GM12878 (cell line): Measurements from ENCODE around the gene PRODH. TPM values are rescaled to one million over a fixed set of nuclear protein-coding genes. Genes with fewer than 3 reads are reported as not detected.
"Not testable (repeated sequence)": the region's sequence is repeated elsewhere in the genome, so short reads cannot be mapped to it uniquely, and the experiment has no call there.

Experiments
- ATAC-seq: fragments of 200-7000 bp; cut with Tn5 transposase; 3 replicates; pipeline ENCODE4 v1.9.1; 2020; ENCODE audit warnings: mild to moderate bottlenecking, moderate library complexity
- BruUV-seq: library from RNA; stranded (reverse); fragments of 400-500 nt; replicated peaks from 2 replicates; lab custom pipeline; 2021; lab: Mats Ljungman, UMichigan
- CTCF ChIA-PET: fragments of 300-600 bp; sonication (Branson Sonifier 250); formaldehyde crosslinking; extraction: SDS; loops from one replicate; lab custom pipeline; 2021; ENCODE audit warnings: inconsistent platforms; lab: Yijun Ruan, JAX
- POLR2A ChIA-PET: fragments of 350-600 bp; formaldehyde crosslinking; extraction: SDS; loops from one replicate; lab custom pipeline; 2021; ENCODE audit warnings: inconsistent platforms; lab: Charles Lee
- RAD21 ChIA-PET: fragments of 300-600 bp; sonication (Branson Sonifier 250); formaldehyde crosslinking; loops from one replicate; lab custom pipeline; 2023; ENCODE audit warnings: antibody characterized with exemption; ENCODE audit not compliant: unreplicated experiment; lab: Charles Lee
- SMC1A ChIA-PET: fragments of 300-600 bp; sonication (Branson Sonifier 250); formaldehyde crosslinking; loops from one replicate; lab custom pipeline; 2023; ENCODE audit not compliant: unreplicated experiment, uncharacterized antibody; lab: Charles Lee
- DNase-seq: peaks from one replicate; pipeline ENCODE4 v3.0.0-alpha.2; 2011; ENCODE audit warnings: low read depth, low spot score
- FAIRE-seq: peaks from 3 replicates; lab custom pipeline; 2011; peaks lifted over from hg19 to GRCh38; lab: Jason Lieb, UNC
- H2AFZ ChIP-seq: 2 replicates; pipeline ENCODE4 v1.6.0; 2011; ENCODE audit warnings: low read depth, low read length, control low read depth; ENCODE audit not compliant: control insufficient read depth
- H3K27ac ChIP-seq: 2 replicates; pipeline ENCODE4 v1.5.1; 2011; ENCODE audit warnings: control low read depth; ENCODE audit not compliant: control insufficient read depth, insufficient read depth
- H3K27me3 ChIP-seq, 2 experiments: replicated peaks in 1 of 2; 2 replicates each; pipeline versions ENCODE4 v1.6.0 to v1.6.1; 2011; ENCODE audit warnings: low read length in 1 of 2; ENCODE audit not compliant: control insufficient read depth in 2 of 2, insufficient read depth in 2 of 2
- H3K36me3 ChIP-seq, 2 experiments: 2 replicates each; pipeline ENCODE4 v1.5.1; 2011; ENCODE audit warnings: low read length in 1 of 2; ENCODE audit not compliant: control insufficient read depth in 2 of 2, insufficient read depth in 2 of 2
- H3K4me1 ChIP-seq: 2 replicates; pipeline ENCODE4 v1.6.1; 2011; ENCODE audit warnings: mild to moderate bottlenecking, low read length, moderate library complexity, mixed read lengths; ENCODE audit not compliant: control insufficient read depth, insufficient read depth
- H3K4me2 ChIP-seq: 2 replicates; pipeline ENCODE4 v1.6.0; 2011; ENCODE audit warnings: control low read depth; ENCODE audit not compliant: control insufficient read depth, insufficient read depth
- H3K4me3 ChIP-seq: fragments of 200-600 bp; sonication (generic); 2 replicates; pipeline ENCODE4 v1.5.1; 2016
- H3K79me2 ChIP-seq: 2 replicates; pipeline ENCODE4 v1.6.0; 2011; ENCODE audit warnings: low read length; ENCODE audit not compliant: control insufficient read depth, insufficient read depth
- H3K9ac ChIP-seq: 2 replicates; pipeline ENCODE4 v1.8.0; 2011; ENCODE audit warnings: low read length, control low read depth, mixed read lengths; ENCODE audit not compliant: control insufficient read depth, insufficient read depth
- H3K9me3 ChIP-seq: replicated peaks from 3 replicates; pipeline ENCODE4 v1.5.1; 2011; ENCODE audit warnings: mild to moderate bottlenecking, low read length; ENCODE audit not compliant: control insufficient read depth, insufficient read depth
- H4K20me1 ChIP-seq: 2 replicates; pipeline ENCODE4 v1.6.0; 2011; ENCODE audit not compliant: control insufficient read depth, insufficient read depth
- WGBS: methylation state at CpG from one replicate; pipeline ENCODE4 v1.1.6; 2016; ENCODE audit warnings: low lambda C conversion rate; ENCODE audit not compliant: insufficient replicate concordance, insufficient coverage; ENCODE audit errors: missing lambda C conversion rate; 5-methylcytosine and 5-hydroxymethylcytosine counted together
- in situ Hi-C: fragments of 300-500 bp; cut with MboI; formaldehyde crosslinking; loops from 9 replicates; pipeline ENCODE4 v1.14.3; 2018; ENCODE audit warnings: mixed read lengths
- intact Hi-C: fragments of 100-400 bp; cut with micrococcal nuclease; formaldehyde crosslinking; loops from one replicate; pipeline ENCODE4 v1.14.2; 2022; ENCODE audit not compliant: unreplicated experiment
- polyA plus RNA-seq, 11 experiments: library from polyadenylated mRNA; depleted of rRNA in 4 of 11; unstranded in 6 of 11; stranded (reverse) in 5 of 11; fragments of >200 nt; fragmentation: Nextera tagmentation in 4 of 11; fragmentation: Illumina TruSeq in 1 of 11; extraction: Ambion mirVana in 4 of 11; extraction: Trizol in 1 of 11; gene quantifications; 1 replicate in 1 of 11; 2 replicates in 10 of 11; pipeline versions ENCODE4 v1.2.1 to v1.2.3, GENCODE V29; 2011 to 2016; ENCODE audit warnings: inconsistent platforms in 2 of 11, missing spikeins in 2 of 11, low read depth in 1 of 11
- total RNA-seq, 4 experiments: library from RNA; depleted of rRNA in 3 of 4; stranded (reverse); fragments of >200 nt in 3 of 4; fragmentation: Illumina TruSeq in 1 of 4; extraction: Trizol in 1 of 4; gene quantifications; 2 replicates each; pipeline versions ENCODE4 v1.2.1 to v1.2.3, GENCODE V29; 2013 to 2021

Gene PRODH
- total and polyA plus RNA-seq, 10 of the 15 experiments (the other 5 are each of a cell fraction or from before 2014, with no cell fraction given) = 0.03 to 0.10 (median 0.07) TPM; not detected in 6

DNA sequence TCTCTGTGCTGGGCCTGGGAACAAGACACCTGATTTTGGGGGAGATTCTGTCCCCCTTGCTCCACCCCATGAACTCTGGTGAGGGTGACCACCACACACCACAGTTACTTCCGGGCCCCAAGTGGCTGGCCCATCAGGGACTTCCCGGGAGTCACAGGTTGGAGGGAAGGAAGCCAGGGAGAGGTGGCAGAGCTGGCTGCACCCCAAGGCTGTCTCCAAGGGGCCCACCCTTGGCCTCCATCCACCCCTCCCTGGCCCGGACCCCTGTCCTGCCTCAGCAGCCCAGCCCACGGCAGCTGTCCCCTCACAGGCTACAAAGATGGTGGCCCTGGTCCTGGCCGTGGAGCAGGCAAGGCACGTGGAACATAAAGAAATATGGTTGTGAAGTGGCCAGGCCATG lies 23.2 kb upstream of the PRODH start:
- H2AFZ ChIP-seq, SMC1A ChIA-PET, CTCF ChIA-PET, FAIRE-seq, H3K27me3 ChIP-seq, DNase-seq, in situ Hi-C loops, RAD21 ChIA-PET, H3K36me3 ChIP-seq, H3K79me2 ChIP-seq, H3K9me3 ChIP-seq, H3K9ac ChIP-seq, POLR2A ChIA-PET, BruUV-seq, intact Hi-C loops, ATAC-seq, H4K20me1 ChIP-seq, H3K4me2 ChIP-seq, H3K4me1 ChIP-seq, H3K4me3 ChIP-seq, H3K27ac ChIP-seq: not testable (repeated sequence)
- WGBS = 30% methylated on average over 6 of the region's 6 CpGs

GRCh38 chr22:18958738-18959137 lies 22.6 kb upstream of the PRODH start:
- ATAC-seq, H3K4me1 ChIP-seq, in situ Hi-C loops, H3K27ac ChIP-seq, H3K4me2 ChIP-seq, POLR2A ChIA-PET, DNase-seq, intact Hi-C loops, BruUV-seq, H3K27me3 ChIP-seq, CTCF ChIA-PET, H3K9me3 ChIP-seq, H3K79me2 ChIP-seq, RAD21 ChIA-PET, H3K36me3 ChIP-seq, SMC1A ChIA-PET, H3K9ac ChIP-seq, H4K20me1 ChIP-seq, FAIRE-seq, H3K4me3 ChIP-seq, H2AFZ ChIP-seq: not testable (repeated sequence)
- WGBS = 63% methylated on average over 14 of the region's 14 CpGs

- H4K20me1 ChIP-seq, H3K79me2 ChIP-seq, H3K4me1 ChIP-seq, BruUV-seq, H3K27ac ChIP-seq, SMC1A ChIA-PET, POLR2A ChIA-PET, FAIRE-seq, H3K27me3 ChIP-seq, DNase-seq, H3K4me3 ChIP-seq, in situ Hi-C loops, CTCF ChIA-PET, ATAC-seq, H3K4me2 ChIP-seq, RAD21 ChIA-PET, H3K9ac ChIP-seq, H3K9me3 ChIP-seq, H2AFZ ChIP-seq, H3K36me3 ChIP-seq, intact Hi-C loops: not testable (repeated sequence)
- WGBS = 52% methylated on average over 17 of the region's 18 CpGs
Measured at GRCh38 chr22:18958321-18958705, 22.2 kb upstream of the PRODH start.

GRCh38 chr22:18957621-18958320 lies 21.7 kb upstream of the PRODH start:
- 37% methylated on average over 10 of the region's 18 CpGs for WGBS
- H3K9me3 ChIP-seq, H3K79me2 ChIP-seq, H3K4me3 ChIP-seq, BruUV-seq, DNase-seq, H2AFZ ChIP-seq, H3K9ac ChIP-seq, H4K20me1 ChIP-seq, FAIRE-seq, intact Hi-C loops, RAD21 ChIA-PET, CTCF ChIA-PET, POLR2A ChIA-PET, SMC1A ChIA-PET, H3K36me3 ChIP-seq, in situ Hi-C loops, ATAC-seq, H3K4me1 ChIP-seq, H3K4me2 ChIP-seq, H3K27me3 ChIP-seq, H3K27ac ChIP-seq: not testable (repeated sequence)
